Subcutaneous abdominal adipose tissue (tissue), 5 donors: Measurements from ENCODE around the gene ERVFRD-1.

Source experiments
- H3K27ac ChIP-seq: one replicate; pipeline ENCODE4 v1.7.0; 2013; ENCODE audit warnings: low read depth, mild to moderate bottlenecking, inconsistent platforms, low read length, moderate library complexity
- H3K27me3 ChIP-seq, 5 donors: one replicate each; pipeline ENCODE4 v1.7.0; 2013; ENCODE audit warnings: low read length in 5 of 5, inconsistent platforms in 1 of 5; ENCODE audit not compliant: control insufficient read depth in 5 of 5, insufficient read depth in 4 of 5
- H3K36me3 ChIP-seq, 5 donors: one replicate each; pipeline ENCODE4 v1.7.0; 2013; ENCODE audit warnings: low read length in 5 of 5; ENCODE audit not compliant: control insufficient read depth in 5 of 5, insufficient read depth in 5 of 5
- H3K4me1 ChIP-seq, 5 donors: one replicate each; pipeline ENCODE4 v1.7.0; 2013; ENCODE audit warnings: low read length in 5 of 5, mild to moderate bottlenecking in 3 of 5, moderate library complexity in 1 of 5; ENCODE audit not compliant: control insufficient read depth in 5 of 5, insufficient read depth in 5 of 5
- H3K4me3 ChIP-seq, 5 donors: one replicate each; pipeline ENCODE4 v1.7.0; 2013; ENCODE audit warnings: low read length in 5 of 5, low read depth in 1 of 5
- H3K9ac ChIP-seq, 5 donors: one replicate each; pipeline ENCODE4 v1.7.0; 2013; ENCODE audit warnings: low read length in 5 of 5, mild to moderate bottlenecking in 4 of 5, moderate library complexity in 3 of 5
- H3K9me3 ChIP-seq, 5 donors: one replicate each; pipeline ENCODE4 v1.7.0; 2013; ENCODE audit warnings: low read length in 5 of 5; ENCODE audit not compliant: control insufficient read depth in 5 of 5
- donor health status: healthy.
- donor health status: healthy.
- donor health status: healthy.
- donor health status: healthy.
- donor health status: healthy.

Gene ERVFRD-1

DNA sequence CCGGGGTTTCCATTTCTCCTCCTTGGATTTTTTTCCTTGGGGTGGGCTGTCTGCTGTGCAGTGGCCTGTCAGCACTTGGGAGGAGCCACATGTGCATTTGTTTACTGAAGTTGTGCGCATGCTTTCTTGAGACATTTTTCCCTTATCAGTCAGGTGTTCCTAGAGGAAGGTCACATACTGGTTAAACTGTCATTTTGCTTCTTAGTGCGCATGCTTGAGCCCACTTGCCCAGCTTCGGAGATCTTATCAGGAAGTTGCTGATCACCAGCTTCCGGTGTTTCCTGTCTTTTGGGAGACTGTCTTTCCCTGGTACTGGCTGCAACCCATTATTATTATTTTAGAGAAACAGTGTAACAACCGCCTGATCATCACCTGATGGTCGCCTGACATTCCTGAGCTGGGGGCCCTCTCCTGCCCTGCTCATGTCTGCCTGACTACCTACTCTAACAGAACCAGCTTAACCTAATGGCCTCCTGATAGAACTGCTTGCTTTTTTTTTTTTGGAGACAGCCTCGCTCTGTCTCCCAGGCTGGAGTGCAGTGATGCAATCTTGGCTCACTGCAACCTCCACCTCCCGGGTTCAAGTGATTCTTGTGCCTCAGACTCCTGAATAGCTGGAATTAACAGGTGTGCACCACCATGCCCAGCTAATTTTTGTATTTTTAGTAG is 378 bp upstream of the ERVFRD-1 start:
- H3K4me3 ChIP-seq, result peak overlapping the region in 2 of 5 donors; percentile 9 to 29
- no peaks in the 10 kb centered on the region for H3K9me3 ChIP-seq
- no peaks in the 10 kb centered on the region for H3K36me3 ChIP-seq
- H3K9ac ChIP-seq, result no peak overlapping the region
- H3K4me1 ChIP-seq, result peaks cover 0 to 13% (median 8%) of the 10 kb centered on the region in 5 donors
- no peaks in the 10 kb centered on the region for H3K27me3 ChIP-seq
- H3K27ac ChIP-seq, result no peak overlapping the region

DNA sequence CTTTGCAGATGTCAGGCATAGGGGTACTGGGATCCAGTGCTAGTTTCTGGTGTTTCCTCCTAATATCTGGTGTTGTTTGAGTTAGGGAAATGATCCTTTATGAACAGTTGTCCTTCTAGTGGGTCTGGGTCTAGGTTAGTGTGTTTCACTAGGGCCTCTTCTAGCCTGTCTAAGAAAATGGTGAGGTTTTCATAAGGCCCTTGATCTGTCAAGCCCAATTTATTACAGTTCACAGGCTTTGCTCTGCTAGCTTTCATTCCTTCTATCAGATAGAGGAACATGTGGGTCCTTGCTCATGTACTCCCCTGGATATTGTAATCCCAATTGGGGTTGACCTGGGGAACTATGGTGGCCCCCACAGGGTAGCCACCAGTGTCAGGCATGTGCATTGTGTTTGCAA is 2.8 kb downstream of the ERVFRD-1 start:
- Histone ChIP-seq H3K36me3 (no peaks in the 10 kb centered on the region), H3K27me3 (no peaks in the 10 kb centered on the region), H3K9ac (no peak overlapping the region)

DNA sequence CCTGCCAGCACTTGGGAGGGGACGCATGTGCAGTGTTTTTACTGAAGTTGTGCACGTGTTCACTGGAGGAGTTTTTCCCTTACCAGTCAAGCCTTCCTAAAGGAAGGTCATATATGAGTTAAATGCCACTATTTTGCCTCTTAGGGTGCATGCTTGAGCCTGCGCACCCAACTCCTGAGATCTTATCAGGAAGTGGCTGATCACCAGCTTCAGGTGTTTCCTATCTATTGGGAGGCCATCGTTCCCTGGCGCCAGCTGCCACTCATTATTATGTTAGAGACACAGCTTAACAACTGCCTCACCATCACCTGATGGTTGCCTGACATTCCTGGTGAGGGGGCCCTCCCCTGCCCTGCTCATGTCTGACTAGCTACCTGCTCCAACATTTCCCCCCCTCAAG is 8.5 kb downstream of the ERVFRD-1 start:
- Histone ChIP-seq H3K9me3 (no peaks in the 10 kb centered on the region), H3K9ac (no peak overlapping the region), H3K4me3 (no peak overlapping the region), H3K27ac (no peak overlapping the region), H3K36me3 (no peaks in the 10 kb centered on the region), H3K27me3 (no peaks in the 10 kb centered on the region), H3K4me1 (peaks cover 0 to 9% (median 0%) of the 10 kb centered on the region in 5 donors)

More for the DNA sequence above, 2.8 kb downstream of the ERVFRD-1 start:
- no peak overlapping the region for H3K4me3 ChIP-seq
- H3K27ac ChIP-seq, result no peak overlapping the region
- H3K9me3 ChIP-seq, result no peaks in the 10 kb centered on the region
- peaks cover 0 to 18% (median 8%) of the 10 kb centered on the region in 5 donors for H3K4me1 ChIP-seq

DNA sequence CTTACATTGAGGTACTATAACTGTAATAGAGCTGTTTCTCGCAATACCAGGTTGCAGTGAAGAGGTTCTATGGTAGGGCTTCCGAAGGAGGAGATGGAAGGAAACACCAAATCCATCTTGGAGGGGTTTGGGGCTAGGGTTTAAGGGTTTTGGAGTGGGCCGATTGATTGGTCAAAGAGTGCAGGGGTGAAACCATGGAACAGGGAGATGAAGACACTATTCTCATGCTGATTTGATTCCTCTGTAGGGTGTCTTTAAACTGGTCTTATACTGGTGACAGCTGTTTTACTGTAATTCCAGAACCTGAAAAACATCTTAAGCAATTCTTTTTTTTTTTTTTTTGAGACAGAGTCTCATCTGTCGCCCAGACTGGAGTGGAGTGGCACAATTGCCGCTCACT is 10.1 kb downstream of the ERVFRD-1 start:
- Histone ChIP-seq H3K36me3 (no peaks in the 10 kb centered on the region), H3K27me3 (no peaks in the 10 kb centered on the region), H3K9ac (no peak overlapping the region), H3K4me1 (peaks cover 0 to 1% (median 0%) of the 10 kb centered on the region in 5 donors), H3K27ac (no peak overlapping the region), H3K4me3 (no peak overlapping the region), H3K9me3 (no peaks in the 10 kb centered on the region)

DNA sequence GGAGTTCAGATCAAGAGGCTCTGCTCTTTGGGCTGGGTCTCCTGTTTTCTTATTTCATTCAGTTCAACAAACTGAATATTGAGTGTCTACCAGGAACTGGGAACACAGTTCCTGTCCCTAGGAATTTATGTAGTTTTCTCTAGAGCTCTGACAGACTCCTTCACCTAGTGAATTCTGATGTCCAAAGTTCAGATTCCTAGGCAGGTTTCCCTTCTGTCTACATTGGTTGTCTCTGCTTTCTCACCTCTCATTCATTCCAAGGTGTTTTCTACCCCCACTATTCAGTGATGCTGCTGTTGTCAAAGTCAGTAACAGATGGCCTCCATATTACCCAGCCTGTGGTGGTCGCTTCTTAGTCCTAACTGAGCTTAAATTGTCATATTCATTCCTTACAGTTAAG is 13.5 kb downstream of the ERVFRD-1 start:
- no peaks in the 10 kb centered on the region for H3K9me3 ChIP-seq
- no peaks in the 10 kb centered on the region for H3K36me3 ChIP-seq
- H3K27ac ChIP-seq, result no peak overlapping the region
- H3K9ac ChIP-seq, result no peak overlapping the region
- H3K27me3 ChIP-seq, result no peaks in the 10 kb centered on the region
- H3K4me1 ChIP-seq, result peaks cover 4 to 20% (median 16%) of the 10 kb centered on the region in 5 donors
- H3K4me3 ChIP-seq, result no peak overlapping the region

DNA sequence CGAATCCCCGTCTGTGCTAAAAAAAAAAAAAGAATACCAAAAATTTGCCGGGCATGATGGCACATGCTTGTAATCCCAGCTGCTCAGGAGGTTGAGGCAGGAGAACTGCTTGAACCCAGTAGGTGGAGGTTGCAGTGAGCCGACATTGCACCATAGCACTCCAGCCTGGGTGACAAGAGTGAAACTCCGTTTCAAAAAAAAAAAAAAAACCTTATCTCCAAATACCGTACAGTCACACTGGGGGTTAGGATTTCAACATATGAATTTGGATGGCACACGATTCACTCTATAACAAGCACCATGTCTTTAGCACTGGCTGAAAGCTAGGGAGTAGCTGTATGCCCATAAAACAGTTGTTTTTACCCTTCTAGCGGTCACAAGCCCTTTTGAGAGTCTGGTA is 14.0 kb downstream of the ERVFRD-1 start:
- Histone ChIP-seq H3K9ac (no peak overlapping the region), H3K36me3 (no peaks in the 10 kb centered on the region), H3K27ac (no peak overlapping the region), H3K27me3 (no peaks in the 10 kb centered on the region), H3K4me3 (no peak overlapping the region), H3K9me3 (no peaks in the 10 kb centered on the region), H3K4me1 (peaks cover 4 to 24% (median 19%) of the 10 kb centered on the region in 5 donors)

DNA sequence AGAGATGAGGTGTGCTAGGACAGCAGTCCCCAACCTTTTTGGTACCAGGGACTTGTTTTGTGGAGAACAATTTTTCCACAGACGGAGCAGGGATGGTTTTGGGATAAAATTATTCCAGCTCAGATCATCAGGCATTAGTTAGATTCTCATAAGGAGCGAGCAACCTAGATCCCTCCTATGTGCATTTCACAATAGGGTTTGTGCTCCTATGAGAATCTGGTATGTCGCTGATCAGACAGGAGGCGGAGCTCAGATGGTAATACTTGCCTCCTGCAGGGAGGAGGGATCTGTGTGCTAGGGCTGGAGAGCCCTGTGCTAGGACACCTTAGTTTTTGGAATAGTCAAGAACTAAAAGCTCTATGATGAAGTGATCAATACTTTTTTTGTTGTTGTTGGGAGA is 15.4 kb downstream of the ERVFRD-1 start:
- Histone ChIP-seq H3K4me1 (peaks cover 4 to 24% (median 19%) of the 10 kb centered on the region in 5 donors), H3K27me3 (no peaks in the 10 kb centered on the region), H3K36me3 (no peaks in the 10 kb centered on the region), H3K27ac (no peak overlapping the region), H3K4me3 (no peak overlapping the region), H3K9ac (no peak overlapping the region), H3K9me3 (no peaks in the 10 kb centered on the region)

DNA sequence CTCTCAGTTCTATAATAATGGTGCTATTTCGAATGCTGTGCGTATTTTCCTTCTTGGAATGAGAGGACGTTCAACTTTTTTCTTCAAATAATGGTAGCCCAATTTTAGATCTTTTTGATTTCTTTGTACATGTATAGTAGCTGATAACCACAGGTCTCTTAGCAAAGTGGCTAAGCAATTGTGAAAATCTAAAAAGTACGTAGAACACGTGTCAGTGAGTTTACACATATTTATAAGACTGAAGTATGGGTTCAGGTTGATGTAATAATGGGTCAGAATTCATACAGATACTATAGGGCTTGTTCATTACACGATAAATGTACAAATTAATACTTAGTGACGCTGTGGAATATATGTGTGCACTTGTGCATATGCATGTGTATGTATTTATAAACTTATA is 16.6 kb downstream of the ERVFRD-1 start:
- Histone ChIP-seq H3K27ac (peak overlapping the region; percentile 87), H3K9ac (peak overlapping the region; percentile 56 to 81 (median 78))

DNA sequence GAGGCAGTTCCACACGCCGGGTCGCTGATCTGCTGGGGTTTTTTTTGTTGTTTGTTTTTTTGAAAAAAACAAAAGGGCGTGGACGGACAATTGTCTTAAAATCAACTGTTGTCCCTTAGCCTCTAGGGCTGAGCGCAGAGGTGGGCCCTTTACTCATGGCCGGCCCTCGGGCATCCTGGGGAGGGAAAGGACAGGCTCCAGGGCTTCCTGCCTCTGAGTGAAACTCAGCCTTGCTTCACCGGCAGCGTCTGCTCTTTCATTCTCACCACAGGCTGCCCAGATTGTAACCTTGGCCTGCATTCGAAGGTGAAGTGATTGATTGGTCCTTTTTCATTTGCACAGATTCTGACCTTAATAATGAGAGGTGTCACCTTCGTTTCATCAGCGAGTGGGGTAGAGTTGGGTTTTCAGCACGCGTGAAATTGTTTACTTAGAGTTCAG is 17.1 kb downstream of the ERVFRD-1 start:
- H3K9ac ChIP-seq, result peak overlapping the region; percentile 56 to 81 (median 78)
- peak overlapping the region; percentile 87 to 100 (median 96) for H3K4me3 ChIP-seq
- H3K4me1 ChIP-seq, result peaks cover 4 to 24% (median 19%) of the 10 kb centered on the region in 5 donors
- H3K27ac ChIP-seq, result peak overlapping the region; percentile 87
- H3K36me3 ChIP-seq, result no peaks in the 10 kb centered on the region
- H3K9me3 ChIP-seq, result no peaks in the 10 kb centered on the region
- no peaks in the 10 kb centered on the region for H3K27me3 ChIP-seq

More for the DNA sequence above, 16.6 kb downstream of the ERVFRD-1 start:
- Histone ChIP-seq H3K4me1 (peaks cover 4 to 24% (median 19%) of the 10 kb centered on the region in 5 donors), H3K27me3 (no peaks in the 10 kb centered on the region), H3K4me3 (peak overlapping the region; percentile 87 to 100 (median 96)), H3K9me3 (no peaks in the 10 kb centered on the region), H3K36me3 (no peaks in the 10 kb centered on the region)

DNA sequence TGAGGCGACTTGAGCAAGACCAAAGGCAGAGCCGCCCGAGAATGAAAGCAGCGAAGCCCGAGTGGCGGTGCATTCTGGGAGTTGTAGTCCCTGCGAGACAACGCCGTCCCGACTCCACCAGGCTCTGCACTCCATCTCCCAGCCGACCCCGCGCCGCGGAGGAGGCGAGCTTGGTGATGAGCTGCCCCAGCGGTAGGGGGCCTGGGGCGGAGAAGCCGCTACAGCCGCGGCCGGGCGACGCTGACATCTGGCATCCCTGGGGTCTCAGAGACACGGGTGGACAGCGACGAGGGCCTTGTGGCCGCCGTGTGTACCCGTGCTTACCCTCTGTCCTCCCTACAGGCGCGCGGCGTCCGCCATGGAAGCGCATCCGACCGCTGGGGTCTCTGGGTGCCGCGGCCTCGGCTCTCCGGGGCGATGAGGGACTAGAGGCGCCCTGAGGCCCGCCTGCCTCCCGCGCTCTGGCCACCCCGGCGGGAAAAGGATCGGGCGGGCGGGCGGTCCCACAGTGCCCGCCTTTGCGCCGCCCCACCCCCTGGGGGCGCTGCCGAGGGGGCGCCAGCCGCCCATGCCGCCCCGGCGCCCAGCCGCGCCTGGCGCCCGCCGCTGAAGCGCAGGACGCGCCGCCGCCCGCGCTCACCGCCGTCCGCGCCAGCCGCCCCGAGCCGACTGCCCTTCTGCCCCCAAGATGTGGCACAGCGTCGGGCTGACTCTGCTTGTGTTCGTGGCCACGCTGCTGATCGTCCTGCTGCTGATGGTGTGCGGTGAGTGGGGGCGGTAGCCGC is 17.7 kb downstream of the ERVFRD-1 start, which contains the start of gene SMIM13:
Gene SMIM13 (plus strand): TSS at position 209 of the 785 bp plus-strand sequence. CDS start 480 bp downstream, at position 689.
- peak within 1 kb of the TSS; percentile 90 to 100 (median 96) for H3K4me3 ChIP-seq
- peaks cover 4 to 24% (median 19%) of the 10 kb centered on the region in 5 donors for H3K4me1 ChIP-seq
- no peaks in the 10 kb centered on the region for H3K27me3 ChIP-seq
- peak within 1 kb of the TSS; percentile 87 for H3K27ac ChIP-seq
- H3K9me3 ChIP-seq, result no peaks in the 10 kb centered on the region
- no peaks in the 10 kb centered on the region for H3K36me3 ChIP-seq
- H3K9ac ChIP-seq, result peak within 1 kb of the TSS; percentile 56 to 93 (median 90)
